ENCODE data around the gene INTS7. TPM values are rescaled to one million over a fixed set of nuclear protein-coding genes. Genes with fewer than 3 reads are reported as not detected.
"Not testable (repeated sequence)": the region's sequence is repeated elsewhere in the genome, so short reads cannot be mapped to it uniquely, and the experiment has no call there.

The INTS7 gene
- total RNA-seq, 1 donor from 2014 or later = 8.9 TPM

DNA sequence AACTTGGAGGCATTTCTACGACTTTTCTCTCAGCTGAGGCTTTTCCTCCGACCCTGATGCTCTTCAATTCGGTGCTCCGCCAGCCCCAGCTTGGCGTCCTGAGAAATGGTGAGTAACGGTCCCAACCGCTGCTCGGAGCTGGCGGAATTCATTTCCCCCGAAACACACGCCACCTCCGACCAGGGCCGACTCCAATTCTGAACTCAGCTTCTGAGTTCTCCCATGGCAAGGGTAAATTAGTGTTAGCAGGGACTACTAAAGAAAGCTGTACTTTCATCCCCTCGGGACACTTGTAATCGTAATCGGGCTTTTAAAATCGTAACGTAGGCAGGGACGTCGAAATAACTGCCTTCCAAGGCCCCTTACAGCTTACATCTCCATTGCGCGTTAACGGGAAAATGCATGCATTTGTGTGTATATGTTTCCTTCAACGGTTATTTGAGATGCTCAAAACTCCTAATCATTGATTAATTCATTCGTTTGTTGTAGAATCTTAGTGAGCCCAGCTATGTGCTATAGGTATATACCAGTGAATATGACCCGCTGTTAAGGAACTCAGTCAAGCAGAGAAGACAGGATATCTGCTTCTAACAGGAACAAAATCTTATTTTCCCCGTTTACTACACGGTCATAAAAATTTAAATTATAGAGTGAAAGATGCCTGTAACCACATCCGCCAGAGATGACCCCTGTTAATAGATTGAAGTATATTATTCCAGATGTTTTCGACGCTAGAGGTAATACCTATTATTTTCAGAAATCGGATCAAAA is 663 bp upstream of the INTS7 start:
- H3K9me3 Mint-ChIP-seq (ENCODE audit: unreplicated experiment) = no peaks in the 10 kb centered on the region
- TF ChIP-seq, protein P1, sequence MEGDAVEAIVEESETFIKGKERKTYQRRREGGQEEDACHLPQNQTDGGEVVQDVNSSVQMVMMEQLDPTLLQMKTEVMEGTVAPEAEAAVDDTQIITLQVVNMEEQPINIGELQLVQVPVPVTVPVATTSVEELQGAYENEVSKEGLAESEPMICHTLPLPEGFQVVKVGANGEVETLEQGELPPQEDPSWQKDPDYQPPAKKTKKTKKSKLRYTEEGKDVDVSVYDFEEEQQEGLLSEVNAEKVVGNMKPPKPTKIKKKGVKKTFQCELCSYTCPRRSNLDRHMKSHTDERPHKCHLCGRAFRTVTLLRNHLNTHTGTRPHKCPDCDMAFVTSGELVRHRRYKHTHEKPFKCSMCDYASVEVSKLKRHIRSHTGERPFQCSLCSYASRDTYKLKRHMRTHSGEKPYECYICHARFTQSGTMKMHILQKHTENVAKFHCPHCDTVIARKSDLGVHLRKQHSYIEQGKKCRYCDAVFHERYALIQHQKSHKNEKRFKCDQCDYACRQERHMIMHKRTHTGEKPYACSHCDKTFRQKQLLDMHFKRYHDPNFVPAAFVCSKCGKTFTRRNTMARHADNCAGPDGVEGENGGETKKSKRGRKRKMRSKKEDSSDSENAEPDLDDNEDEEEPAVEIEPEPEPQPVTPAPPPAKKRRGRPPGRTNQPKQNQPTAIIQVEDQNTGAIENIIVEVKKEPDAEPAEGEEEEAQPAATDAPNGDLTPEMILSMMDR (IDR thresholded peaks at IDR 0.05; ENCODE audit: unreplicated experiment) = no peak
- DNase-seq (ENCODE audit: low spot score) = no peak
- no peaks in the 10 kb centered on the region for H3K36me3 Mint-ChIP-seq (ENCODE audit: low read depth, unreplicated experiment)
- peaks cover 9% of the 10 kb centered on the region for H3K4me1 Mint-ChIP-seq (ENCODE audit: unreplicated experiment)
- peaks cover 2% of the 10 kb centered on the region for H3K27me3 Mint-ChIP-seq (ENCODE audit: unreplicated experiment)
- H3K4me3 Mint-ChIP-seq (ENCODE audit: unreplicated experiment) = peak overlapping the region; percentile 98
- H3K27ac Mint-ChIP-seq (ENCODE audit: unreplicated experiment) = peak overlapping the region; percentile 92

DNA sequence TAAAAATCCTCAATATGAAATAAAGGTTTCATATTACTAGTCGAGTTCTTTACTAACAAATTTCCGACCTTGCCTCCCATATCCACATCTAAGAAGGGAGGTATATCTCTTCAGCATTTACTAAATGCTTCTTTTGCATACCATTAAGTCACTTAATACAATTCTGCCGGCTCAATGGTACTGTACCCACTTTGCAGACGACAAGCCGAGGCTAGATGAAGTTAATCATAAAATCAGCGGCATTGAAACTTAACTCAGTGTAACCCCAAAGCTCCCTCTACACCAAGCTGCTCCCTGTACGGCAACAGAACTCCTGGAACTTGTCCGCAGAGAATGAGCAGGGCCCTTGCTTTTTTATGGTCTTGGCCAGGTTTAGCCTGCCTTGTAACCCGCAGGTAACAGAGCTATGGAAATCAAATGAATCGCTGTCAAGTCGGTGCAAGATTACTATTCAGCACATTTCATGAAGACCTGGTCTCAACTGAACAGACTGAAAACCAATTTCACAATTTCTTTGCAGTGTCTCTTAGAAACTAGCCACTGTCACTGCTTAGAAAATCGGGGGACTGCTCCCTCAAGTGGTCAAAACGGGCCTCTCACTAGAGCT is 738 bp downstream of the INTS7 start:
- Mint-ChIP-seq H3K27ac (ENCODE audit: unreplicated experiment) (peak overlapping the region; percentile 92), H3K27me3 (ENCODE audit: unreplicated experiment) (peaks cover 2% of the 10 kb centered on the region), H3K4me3 (ENCODE audit: unreplicated experiment) (peak overlapping the region; percentile 98), H3K4me1 (ENCODE audit: unreplicated experiment) (peaks cover 12% of the 10 kb centered on the region), H3K36me3 (ENCODE audit: low read depth, unreplicated experiment) (no peaks in the 10 kb centered on the region), H3K9me3 (ENCODE audit: unreplicated experiment) (no peaks in the 10 kb centered on the region)
- no peak for DNase-seq (ENCODE audit: low spot score)
- TF ChIP-seq, protein P1 (IDR thresholded peaks at IDR 0.05; ENCODE audit: unreplicated experiment) = no peak

DNA sequence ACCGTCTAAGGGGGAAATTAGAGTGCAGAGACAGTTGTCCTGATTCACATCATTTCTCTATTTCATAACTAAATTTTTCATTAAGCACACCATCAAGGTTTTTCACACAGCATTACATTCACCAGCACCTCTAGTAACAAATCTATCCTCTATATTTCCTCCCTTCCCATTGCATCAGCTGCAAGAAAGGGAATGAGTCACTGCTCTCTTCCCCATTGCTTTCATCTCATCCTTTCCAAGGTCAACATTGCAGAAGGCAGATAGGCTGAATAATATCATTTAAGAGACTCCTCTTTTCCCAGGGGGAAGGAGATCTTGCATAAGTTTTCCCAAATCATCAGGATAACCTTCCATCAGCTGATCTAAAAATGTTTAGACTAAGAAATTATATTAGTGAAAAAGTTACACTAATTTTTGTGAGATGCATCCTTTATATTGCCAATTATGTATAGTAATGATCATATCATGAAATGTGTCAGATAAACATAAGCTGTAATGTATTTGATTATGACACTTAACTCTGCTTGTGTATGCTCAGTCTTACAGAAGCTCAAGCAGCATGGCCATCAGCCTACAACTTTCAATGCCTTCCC is 4.3 kb downstream of the INTS7 start:
- no peak overlapping the region for H3K4me3 Mint-ChIP-seq (ENCODE audit: unreplicated experiment)
- H3K36me3 Mint-ChIP-seq (ENCODE audit: low read depth, unreplicated experiment) = no peaks in the 10 kb centered on the region
- TF ChIP-seq, protein P1 (IDR thresholded peaks at IDR 0.05; ENCODE audit: unreplicated experiment) = no peak
- peaks cover 2% of the 10 kb centered on the region for H3K27me3 Mint-ChIP-seq (ENCODE audit: unreplicated experiment)
- DNase-seq (ENCODE audit: low spot score) = no peak
- no peak overlapping the region for H3K27ac Mint-ChIP-seq (ENCODE audit: unreplicated experiment)
- H3K9me3 Mint-ChIP-seq (ENCODE audit: unreplicated experiment) = no peaks in the 10 kb centered on the region
- H3K4me1 Mint-ChIP-seq (ENCODE audit: unreplicated experiment) = peaks cover 8% of the 10 kb centered on the region

DNA sequence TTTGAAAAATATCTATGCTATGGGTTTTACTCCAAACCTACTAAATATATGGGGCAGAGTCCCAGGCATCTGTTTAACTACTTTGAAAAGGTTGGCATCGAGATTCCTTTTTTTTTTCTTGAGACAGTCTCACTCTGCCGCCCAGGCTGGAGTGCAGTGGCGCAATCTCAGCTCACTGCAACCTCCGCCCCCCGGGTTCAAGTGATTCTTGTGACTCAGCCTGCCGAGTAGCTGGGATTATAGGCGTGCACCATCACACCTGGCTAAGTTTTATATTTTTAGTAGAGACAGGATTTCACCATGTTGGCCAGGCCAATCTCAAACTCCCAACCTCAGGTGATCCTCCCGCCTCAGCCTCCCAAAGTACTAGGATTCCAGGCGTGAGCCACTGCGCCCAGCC is 7.6 kb downstream of the INTS7 start:
- H3K36me3 Mint-ChIP-seq (ENCODE audit: low read depth, unreplicated experiment); H3K27ac Mint-ChIP-seq (ENCODE audit: unreplicated experiment); H3K4me1 Mint-ChIP-seq (ENCODE audit: unreplicated experiment); H3K4me3 Mint-ChIP-seq (ENCODE audit: unreplicated experiment); DNase-seq (ENCODE audit: low spot score); H3K27me3 Mint-ChIP-seq (ENCODE audit: unreplicated experiment); H3K9me3 Mint-ChIP-seq (ENCODE audit: unreplicated experiment): not testable (repeated sequence)

DNA sequence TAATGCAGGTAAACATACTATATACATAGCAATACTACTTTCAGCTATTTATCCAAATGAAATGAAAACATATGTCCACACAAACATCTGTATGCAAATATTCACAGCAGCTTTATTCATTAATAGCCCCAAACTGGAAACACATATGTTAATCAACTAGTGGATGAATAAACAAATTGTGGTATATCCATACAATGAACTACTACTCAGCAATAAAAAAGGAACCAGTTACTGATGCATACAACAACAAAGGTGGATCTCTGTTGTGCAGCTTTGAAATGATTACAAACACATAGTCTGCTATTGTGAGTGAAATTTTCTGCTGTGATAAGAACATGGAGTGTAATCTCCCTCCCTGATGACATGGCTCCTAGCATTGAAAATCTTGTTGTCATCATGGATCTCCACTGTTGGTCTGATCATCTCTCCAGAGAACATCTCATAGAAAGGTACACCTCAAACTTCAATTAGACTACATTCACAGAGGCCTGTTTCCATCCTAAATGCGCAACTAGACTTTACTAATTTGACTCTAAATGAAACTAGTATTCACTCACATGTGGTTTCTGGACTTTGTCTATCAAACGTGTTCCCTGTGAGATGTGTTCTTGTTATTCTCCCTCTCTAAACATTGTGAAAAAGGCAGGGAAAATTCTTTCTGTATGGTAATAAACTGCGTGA is 10.7 kb downstream of the INTS7 start:
- Mint-ChIP-seq H3K4me3 (ENCODE audit: unreplicated experiment) (no peak overlapping the region), H3K9me3 (ENCODE audit: unreplicated experiment) (no peaks in the 10 kb centered on the region), H3K27me3 (ENCODE audit: unreplicated experiment) (no peaks in the 10 kb centered on the region), H3K4me1 (ENCODE audit: unreplicated experiment) (no peaks in the 10 kb centered on the region), H3K36me3 (ENCODE audit: low read depth, unreplicated experiment) (peaks cover 5% of the 10 kb centered on the region), H3K27ac (ENCODE audit: unreplicated experiment) (no peak overlapping the region)
- TF ChIP-seq, protein P1 (IDR thresholded peaks at IDR 0.05; ENCODE audit: unreplicated experiment) = no peak
- DNase-seq (ENCODE audit: low spot score) = no peak

DNA sequence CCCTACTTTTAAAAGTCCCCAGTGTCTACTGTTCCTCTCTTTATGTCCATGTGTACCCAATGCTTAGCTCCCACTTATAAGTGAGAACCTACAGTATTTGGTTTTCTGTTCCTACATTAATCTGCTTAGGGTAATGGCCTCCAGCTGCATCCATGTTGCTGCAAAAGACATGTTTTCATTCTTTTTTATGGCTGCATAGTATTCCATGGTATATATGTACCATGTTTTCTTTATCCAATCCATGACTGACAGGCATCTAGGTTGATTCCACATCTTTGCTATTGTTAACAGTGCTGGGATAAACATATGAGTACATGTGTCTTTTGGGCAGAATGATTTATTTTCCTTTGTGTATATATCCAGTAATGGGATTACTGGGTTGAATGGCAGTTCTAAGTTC is 12.4 kb downstream of the INTS7 start:
- not testable (repeated sequence) for H3K36me3 Mint-ChIP-seq (ENCODE audit: low read depth, unreplicated experiment); H3K4me3 Mint-ChIP-seq (ENCODE audit: unreplicated experiment); H3K27ac Mint-ChIP-seq (ENCODE audit: unreplicated experiment); H3K4me1 Mint-ChIP-seq (ENCODE audit: unreplicated experiment); H3K9me3 Mint-ChIP-seq (ENCODE audit: unreplicated experiment); DNase-seq (ENCODE audit: low spot score); H3K27me3 Mint-ChIP-seq (ENCODE audit: unreplicated experiment)

Data from endothelial cell (in vitro differentiated cells).